Epithelial cell of proximal tubule (primary cell): ENCODE data around the gene CHDH. TPM values are rescaled to one million over a fixed set of nuclear protein-coding genes. Genes with fewer than 3 reads are reported as not detected.

Source experiments
- DNase-seq: peaks from one replicate; pipeline ENCODE4 v3.0.0-alpha.2; 2011; ENCODE audit warnings: low read depth
- H3K4me3 ChIP-seq: 2 replicates; pipeline ENCODE4 v1.5.1; 2011; ENCODE audit warnings: low read depth, mild to moderate bottlenecking, low read length
- total RNA-seq: library from RNA; depleted of rRNA; stranded (reverse); fragments of >200 nt; gene quantifications from 2 replicates; pipeline ENCODE4 v1.2.3, GENCODE V29; 2015
- TF ChIP-seq, protein P1 (sequence below): conservative IDR thresholded peaks from 2 replicates; pipeline ENCODE4 v1.5.1; 2012; ENCODE audit warnings: low read depth, mild to moderate bottlenecking, low read length

Gene CHDH
- total RNA-seq, 1 donor from 2014 or later: 9.2 TPM

DNA sequence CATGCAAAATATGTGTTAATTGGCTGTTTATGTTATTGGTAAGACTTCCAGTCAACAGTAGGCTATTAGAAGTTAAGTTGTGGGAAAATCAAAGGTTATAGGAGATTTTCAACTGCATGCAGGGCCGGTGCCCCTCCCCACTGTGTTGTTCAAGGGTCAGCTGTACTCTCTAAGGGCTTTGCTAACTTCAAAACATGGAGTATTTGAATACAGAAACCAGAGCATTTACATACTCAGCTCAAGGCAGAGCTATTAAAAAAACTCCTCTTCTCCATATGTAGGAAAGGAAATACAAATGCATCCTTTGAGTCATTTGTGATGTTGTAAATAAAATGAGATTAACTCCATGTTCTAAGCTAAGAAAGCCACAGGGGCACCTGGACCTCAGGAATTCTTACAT is 16.9 kb upstream of the CHDH start:
- no peak overlapping the region for H3K4me3 ChIP-seq
- TF ChIP-seq, protein P1, sequence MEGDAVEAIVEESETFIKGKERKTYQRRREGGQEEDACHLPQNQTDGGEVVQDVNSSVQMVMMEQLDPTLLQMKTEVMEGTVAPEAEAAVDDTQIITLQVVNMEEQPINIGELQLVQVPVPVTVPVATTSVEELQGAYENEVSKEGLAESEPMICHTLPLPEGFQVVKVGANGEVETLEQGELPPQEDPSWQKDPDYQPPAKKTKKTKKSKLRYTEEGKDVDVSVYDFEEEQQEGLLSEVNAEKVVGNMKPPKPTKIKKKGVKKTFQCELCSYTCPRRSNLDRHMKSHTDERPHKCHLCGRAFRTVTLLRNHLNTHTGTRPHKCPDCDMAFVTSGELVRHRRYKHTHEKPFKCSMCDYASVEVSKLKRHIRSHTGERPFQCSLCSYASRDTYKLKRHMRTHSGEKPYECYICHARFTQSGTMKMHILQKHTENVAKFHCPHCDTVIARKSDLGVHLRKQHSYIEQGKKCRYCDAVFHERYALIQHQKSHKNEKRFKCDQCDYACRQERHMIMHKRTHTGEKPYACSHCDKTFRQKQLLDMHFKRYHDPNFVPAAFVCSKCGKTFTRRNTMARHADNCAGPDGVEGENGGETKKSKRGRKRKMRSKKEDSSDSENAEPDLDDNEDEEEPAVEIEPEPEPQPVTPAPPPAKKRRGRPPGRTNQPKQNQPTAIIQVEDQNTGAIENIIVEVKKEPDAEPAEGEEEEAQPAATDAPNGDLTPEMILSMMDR: no peak
- DNase-seq: no peak

- DNase-seq: no peak
- no peak overlapping the region for H3K4me3 ChIP-seq
- TF ChIP-seq, protein P1: no peak
Measured at GRCh38 chr3:53862241-53862640, 16.0 kb upstream of the CHDH start.

DNA sequence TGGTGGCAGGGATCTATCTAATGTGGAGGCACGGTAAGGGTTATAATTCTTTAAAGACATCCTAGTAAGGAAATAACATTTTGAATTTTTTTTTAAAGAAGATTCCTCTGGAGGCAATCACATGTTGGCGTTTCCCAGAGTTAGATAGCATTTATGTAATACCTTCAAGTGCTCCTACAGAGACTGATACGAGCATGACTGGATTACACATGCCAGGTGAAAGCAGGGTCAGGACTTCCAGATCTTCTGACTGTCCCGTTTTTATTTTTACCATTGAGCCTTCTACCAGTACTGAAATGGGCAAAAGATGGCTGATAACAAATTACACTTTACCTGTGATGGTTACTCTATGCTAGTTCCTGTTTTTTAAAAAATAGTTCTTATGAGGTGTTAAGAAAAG is 14.0 kb upstream of the CHDH start:
- no peak overlapping the region for H3K4me3 ChIP-seq
- no peak for DNase-seq
- TF ChIP-seq, protein P1: no peak

DNA sequence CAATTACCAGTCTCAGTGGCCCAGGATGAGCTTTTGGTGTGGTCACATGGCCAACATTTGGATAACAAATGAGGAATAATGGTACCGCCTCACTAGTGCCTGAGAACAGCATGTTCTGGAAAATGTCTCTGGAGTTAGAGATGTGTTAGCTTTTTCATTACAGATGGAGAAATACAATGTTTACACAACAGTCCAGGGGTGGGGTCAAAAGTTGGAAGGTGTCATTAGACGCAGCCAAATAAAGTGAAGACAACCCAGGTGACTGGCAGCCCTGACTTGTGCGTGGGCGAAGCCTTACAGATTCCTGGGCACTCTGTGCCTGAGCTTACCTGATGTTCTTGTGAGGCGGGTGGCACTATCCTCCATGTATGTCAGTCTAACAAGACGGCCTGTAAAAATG is 13.0 kb upstream of the CHDH start:
- DNase-seq: no peak
- H3K4me3 ChIP-seq: no peak overlapping the region
- TF ChIP-seq, protein P1: no peak

DNA sequence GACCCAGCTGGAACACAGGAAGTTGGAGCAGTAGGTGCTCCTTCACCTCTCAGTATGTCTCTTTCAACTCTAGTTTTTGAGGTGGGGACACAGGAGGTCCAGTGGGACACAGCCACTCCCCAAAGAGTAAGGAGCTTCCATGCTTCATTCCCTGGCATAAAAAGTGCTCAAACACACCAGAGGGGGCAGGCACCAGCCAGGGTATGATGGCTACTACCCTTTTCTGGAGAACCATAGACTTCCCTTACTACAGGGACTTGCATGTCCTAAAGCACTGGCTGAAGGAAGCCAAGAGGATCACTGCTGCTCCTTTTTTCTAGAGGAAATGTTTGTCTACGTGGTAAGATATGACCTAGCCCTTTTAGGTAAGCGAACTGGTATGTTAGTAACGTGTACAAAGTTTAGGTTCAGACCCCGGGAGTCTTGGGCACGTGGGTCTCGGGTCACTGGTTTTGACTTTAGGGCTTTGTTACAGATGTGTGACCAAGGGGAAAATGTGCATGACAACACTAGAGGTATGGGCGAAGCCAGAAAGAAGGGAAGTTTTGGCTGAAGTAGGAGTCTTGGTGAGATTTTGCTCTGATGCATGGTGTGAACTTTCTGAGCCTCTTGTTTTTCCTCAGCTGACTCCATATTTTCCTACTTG is 12.0 kb upstream of the CHDH start:
- H3K4me3 ChIP-seq: no peak overlapping the region
- TF ChIP-seq, protein P1: peak; percentile 9
- no peak for DNase-seq

GRCh38 chr3:53856964-53857363 is 10.7 kb upstream of the CHDH start:
- TF ChIP-seq, protein P1: no peak

DNA sequence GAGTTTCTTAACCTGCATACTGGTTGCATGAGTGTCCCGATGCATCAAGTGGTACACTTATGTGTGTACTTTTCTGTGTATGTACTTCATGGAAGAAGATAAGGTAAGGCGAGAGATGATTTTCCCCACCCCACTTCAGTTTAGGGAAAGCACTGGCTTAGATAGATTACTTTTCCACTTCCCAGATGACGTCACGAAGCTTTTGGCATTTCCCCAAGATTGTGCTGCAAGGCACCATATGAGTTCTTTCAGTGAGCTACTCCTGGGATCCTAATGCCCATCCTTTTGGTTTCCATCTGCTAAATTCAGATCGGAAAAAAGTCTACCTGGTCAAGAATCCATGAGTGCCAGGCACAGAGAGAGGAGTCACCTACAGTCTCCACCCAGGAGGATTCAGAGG is 4.7 kb upstream of the CHDH start:
- TF ChIP-seq, protein P1: no peak
- H3K4me3 ChIP-seq: no peak overlapping the region
- no peak for DNase-seq

More at GRCh38 chr3:53856964-53857363, 10.7 kb upstream of the CHDH start:
- DNase-seq: no peak
- no peak overlapping the region for H3K4me3 ChIP-seq
